Stimulated activated CD4-positive, alpha-beta T cell treated with anti-CD3 and anti-CD28 coated beads, Interleukin-2, amount 100 ng/mL, for 48 hours (primary cell): Measurements from ENCODE around the gene RAB22A.
"Not testable (repeated sequence)": the region's sequence is repeated elsewhere in the genome, so short reads cannot be mapped to it uniquely, and the experiment has no call there.

Experiments used
- DNase-seq, 2 donors: peaks; one replicate each; pipeline ENCODE4 v3.0.0-alpha.2; 2020

The RAB22A gene

DNA sequence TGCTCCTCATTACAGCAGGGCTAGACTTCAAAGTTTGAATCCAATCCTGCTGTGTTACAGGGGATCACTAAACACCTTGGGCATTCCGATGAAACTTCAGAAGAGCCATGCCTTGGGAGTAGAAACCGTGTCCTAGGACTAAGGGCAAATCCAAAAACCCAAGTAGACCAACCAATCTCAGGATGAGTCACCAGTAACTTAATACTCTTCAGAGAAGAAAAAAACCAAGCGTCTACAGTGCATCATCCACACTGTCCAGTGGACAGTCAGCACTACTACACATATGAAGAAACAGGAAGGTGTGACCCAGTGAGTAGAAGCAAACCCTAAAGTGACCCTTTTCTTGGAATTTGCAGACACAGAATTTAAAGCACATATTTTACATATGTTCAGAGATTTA is 40.1 kb downstream of the RAB22A start:
- DNase-seq, result no peak

DNA sequence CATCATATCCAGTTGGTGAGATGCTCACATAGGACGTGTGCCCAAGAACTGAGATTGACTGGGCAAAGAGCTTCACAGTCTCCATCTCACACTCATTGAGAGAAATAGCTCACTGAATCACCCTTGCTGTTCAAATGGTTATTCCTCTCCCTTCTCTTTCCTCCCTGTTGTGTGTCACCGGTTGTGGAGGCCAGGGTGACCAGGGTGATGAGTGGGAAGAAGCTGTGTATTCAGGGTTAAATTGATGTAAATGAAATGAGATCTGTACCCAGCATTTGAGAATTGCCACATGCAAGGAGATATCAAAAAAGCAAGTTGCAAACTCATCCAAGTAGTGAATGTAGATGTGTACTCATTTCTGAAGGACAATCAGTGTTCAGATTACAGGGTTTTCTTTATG is 43.0 kb downstream of the RAB22A start:
- peak in 1 of 2 donors; percentile 10 for DNase-seq

DNA sequence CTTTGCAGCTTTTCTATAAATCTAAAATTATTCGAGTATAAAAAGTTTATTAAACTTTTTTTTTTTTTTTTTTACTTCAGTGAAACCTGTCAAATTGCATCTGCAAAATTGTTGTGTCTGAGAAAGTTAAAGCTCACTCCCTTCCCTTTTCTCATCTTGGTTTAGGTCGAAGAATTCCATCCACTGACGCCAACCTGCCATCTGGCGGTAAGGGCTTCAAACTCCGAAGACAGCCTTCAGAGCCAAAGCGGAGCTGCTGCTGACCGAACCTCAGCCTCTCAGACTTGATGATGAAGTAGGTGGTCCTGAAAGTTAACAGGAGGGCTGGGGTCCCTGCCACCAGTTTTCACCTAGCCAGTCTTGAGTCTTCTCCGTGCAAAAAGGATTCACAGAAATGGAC is 49.9 kb downstream of the RAB22A start:
- DNase-seq, result no peak

DNA sequence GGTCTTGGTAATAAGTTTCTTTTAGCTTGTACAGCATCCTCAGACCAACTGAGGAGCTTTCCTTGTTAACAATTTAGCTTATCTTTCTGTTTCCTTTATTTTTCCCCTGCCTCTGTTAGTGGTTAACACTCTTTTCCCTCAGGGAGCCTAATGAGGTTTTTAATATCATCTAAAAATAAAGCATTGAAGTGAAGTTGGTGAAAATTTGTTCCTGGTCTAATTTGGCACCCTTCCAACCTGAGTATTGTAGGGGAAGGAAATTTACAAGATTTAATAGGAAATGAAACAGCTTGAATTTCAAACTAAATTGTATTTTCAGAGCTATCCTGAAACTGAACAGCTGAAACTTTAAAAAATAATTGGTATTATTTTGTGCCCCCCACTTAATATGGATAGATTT is 51.4 kb downstream of the RAB22A start:
- no peak for DNase-seq

DNA sequence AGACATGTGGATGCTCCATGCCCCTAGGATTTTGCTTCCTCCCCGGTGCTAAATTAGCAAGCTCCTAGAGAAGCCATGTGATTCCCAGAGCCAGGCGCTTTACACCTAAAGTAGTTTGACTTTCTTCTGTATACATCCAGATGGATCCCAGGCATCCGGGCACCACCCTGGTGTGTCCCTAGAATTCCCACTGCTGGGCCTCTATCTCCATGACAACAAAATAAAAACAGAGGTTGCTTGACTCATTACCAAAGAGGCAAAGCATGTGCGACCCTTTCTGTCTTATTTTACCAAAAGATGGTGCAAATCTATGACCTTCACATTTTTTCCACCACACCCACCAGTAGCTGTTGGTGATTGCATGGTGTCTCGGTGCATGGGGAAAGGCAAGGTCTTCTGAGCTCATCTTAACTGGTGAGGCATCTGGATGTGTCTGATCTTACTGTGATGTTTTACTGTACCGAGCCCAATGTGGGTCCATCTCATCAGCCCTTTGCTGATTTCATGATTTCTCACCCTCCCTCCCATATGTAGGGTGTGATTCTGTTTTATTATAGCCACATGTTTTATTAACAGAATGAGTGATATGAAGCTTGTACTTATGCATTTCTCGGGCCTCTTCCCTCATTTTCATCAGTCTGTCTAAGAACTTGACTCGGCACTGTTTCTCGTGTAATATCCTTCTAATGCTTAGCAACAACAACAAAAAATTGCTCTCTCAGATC is 52.1 kb downstream of the RAB22A start:
- no peak for DNase-seq

DNA sequence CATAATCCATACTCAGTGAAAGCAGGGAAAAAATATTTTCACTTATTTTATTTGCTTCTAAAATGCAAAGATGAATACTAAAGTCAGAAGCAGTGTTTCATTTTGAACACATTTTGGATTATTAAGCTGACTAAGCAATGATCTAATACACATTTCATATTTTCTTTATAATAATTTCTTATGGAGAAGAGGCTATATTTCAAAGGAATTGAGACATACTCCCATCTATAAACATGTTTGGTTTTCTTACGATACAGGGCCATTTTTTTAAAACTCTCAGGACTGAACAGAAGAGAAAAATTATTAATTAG is 52.6 kb downstream of the RAB22A start:
- no peak for DNase-seq

DNA sequence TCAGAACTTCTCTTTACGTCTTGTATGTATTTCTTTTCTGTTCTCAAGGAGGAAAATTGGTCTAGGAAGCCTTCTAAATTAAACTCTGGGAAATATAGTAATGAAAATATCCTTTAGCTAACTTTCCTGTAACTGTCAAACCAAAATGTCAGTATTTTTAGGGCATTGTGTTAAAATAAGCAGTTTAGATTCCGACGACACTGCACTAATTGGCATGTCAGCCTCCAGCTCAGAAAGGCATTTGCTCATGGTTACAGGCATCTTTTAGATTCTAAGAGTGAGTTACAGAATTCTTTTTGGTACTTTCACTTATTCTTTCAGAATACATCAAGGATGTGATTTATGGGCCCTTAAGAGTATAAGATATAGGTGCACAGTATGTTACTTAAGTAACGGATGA is 53.5 kb downstream of the RAB22A start:
- no peak for DNase-seq

DNA sequence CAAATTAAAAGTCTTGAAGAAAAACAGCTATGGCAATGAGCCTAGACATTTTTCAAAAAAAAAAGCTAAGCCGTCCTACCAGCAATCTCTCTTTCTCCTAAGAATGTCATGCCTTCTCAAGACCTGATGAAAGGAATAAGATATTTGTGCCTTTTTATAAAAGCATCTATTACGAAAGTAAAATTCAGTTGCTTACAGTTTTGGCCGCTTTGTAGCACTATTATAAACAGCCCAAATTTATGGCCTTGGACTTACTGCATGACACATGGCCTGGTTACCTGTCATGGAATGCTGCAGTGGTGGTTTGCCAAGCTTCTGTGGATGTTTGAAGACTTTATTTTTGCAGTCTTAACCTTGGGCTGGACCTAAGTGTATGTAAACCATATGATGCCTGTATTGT is 57.4 kb downstream of the RAB22A start:
- no peak for DNase-seq

DNA sequence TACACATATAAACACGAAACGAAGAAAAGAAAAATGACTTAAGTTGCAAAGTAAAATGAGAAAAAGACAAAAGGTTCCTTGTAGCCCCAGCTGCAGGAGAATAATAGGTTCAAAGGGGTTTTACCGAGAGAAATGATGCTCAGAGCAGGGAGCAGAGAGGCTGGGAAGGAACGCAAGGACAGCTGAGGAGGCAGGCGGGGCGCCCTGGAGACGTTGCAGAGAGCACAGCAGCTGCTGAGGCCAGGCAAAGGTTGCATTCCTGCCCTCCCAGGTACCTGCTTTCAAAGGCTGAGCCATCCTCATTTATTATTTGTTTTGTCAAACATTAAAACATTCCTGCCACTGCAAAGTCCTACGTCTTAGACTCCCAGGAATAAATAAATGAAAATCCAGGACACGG is 63.3 kb downstream of the RAB22A start:
- DNase-seq, result no peak

DNA sequence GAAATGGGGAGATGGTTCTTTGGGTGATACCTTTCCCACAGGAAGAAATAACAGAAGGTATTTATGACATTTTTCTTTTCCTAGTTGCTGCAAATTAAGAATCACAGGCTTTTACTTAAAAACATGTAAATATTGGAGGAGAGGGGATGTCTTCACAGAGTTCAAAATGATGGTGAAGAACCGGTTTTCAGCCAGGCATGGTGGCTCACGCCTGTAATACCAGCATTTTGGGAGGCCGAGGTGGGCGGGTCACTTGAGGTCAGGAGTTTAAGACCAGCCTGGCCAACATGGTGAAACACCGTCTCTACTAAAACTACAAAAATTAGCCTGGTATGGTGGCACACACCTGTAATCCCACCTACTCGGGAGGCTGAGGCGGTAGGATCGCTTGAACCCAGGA is 63.8 kb downstream of the RAB22A start:
- DNase-seq, result not testable (repeated sequence)

DNA sequence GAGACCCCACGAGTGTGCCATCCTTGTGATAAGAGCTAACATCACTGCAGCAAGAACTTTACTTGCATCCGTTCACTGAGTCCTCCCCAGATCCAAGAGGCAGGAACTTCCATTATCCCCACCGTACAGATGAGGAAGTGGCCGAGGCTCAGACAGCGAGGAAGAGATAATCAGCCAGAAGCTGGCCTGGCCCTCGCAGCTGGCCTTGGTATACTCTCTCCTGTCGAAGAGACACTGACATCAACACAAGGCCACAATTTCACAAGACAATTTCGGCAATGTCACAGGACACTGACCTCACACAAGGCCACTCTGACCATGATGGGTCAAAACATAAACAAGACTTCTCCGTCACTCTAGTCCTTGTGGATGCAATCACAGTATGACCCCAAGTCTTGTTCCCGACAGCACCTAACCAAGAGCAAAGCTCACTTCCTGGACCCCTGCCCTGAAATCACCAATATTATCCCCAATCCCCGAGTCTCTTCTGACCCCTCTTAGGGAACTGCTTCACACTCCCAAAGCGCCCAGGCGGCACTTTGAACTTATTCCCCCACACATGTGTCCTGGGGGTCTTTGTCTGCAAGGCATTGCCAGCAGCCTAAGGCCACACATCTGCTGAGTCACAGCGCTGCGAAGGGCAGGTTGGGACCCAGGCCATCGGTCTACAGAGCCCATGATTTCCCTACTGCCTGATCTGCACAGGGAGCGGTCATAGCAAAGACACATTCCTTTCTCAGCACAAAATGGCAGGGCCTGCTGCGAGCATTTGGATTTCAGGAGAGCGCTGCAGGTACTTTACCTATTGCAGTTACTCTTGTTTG is 64.7 kb downstream of the RAB22A start:
- DNase-seq, result no peak

DNA sequence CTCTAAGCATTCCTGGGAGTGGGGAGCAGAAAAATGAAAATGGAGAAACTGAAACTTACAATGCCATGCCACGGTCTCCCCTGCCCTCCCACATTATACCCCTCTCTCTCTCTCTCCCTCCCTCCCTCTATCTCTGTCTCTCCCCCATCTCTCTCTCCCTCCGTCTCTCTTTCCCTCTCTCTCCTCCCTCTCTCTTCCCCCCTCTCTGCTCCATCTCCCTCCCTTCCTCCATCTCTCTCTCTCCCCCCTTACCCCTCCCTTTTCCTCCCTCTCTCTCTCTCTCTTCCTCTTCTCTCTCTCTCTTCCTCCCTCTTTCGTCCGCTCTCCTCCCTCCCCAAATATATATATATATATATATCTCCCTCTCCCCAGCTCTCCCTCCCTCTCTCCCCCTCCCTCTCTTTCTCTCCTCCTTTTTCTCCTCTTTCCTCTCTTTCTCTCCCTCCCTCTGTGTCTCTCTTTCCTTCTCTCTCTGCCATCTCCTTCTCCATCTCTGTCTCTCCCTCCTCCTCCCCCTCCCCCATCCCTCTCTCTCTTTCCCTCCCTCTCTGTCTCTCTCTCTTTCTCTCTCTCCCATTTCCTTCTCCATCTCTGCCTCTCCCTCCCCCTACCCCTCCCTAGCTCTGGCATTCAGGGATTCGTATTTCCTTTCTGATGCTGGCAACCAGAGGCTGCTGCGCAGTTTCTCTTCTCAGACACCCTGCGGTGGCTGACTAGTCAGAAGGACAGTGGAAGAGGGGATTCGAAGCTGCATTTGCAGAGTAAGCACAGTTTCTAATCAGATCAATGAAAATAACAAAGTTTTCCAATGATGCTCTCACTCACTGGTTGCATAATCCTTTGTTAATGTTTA is 65.6 kb downstream of the RAB22A start:
- DNase-seq, result no peak

DNA sequence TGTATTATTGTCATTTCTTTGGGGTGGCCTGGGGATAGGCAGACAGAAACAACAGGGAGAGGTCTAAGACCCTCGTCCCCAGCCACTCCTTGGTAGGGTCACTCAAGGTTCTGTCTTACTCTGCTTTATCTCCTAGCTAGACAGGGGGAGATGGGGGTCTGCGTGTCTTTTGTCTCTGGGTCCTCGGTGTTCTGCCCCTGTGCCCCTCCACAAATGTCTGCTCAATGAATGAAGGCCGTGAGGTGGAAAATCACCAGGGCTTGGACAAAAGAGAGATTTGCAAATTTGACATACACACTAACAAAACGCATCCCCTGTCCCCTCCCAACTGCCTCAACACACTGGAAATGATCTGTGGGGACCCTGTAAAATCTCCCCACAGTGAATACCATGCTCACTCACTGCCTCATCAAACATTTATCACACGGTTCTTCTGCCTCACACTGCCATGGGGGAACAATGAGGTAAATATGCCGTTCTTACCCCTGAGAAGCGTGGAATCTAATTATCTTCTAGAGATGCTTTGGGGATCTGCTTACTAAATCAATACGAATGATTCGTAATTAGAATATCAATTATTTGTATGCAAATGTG is 66.3 kb downstream of the RAB22A start:
- no peak for DNase-seq

DNA sequence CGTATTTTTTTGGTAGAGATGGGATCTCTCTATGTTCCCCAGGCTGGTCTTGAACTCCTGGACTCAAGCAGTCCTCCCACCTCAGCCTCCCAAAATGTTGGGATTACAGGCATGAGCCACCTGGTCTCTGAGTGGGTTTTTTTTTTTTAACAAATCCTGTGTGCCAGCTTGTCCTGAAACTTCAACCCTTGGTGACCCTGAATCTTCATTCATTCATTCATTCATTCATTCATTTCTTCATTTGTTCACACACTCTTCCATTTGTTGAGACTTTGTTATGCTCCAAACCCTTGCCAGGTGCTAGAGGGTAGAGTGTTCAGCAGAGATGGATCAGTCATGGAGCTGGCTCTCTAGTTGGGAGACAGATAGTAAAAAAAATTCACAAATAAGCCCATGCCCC is 67.5 kb downstream of the RAB22A start:
- no peak for DNase-seq

DNA sequence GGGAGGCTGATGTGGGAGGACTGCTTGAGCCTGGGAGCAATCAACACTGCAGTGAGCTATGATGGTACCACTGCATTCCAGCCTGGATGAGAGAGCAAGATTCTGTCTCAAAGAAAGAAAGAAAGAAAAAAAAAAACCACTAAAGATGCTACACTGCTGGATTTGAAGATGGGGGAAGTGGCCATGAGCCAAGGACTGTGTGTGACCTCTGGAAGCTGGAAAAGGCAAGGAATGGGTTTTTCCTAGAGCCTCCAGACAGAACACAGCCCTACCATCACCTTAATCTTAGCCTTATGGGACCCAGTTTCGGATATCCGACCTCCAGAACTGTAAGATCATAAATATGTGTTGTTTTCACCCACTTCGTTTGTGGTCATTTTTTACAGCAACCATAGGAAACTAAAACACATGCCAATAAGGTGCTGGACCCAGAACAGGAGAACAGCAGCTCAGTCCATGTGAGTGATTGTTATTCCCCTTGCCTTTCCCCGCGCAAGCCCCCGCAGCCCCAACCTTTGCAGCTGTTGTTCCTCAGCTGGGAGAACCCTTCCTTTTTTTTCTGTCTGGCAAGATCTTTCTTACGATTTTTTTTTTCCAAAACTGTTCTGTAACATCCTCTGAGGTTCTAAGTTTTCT is 68.4 kb downstream of the RAB22A start:
- DNase-seq, result no peak

DNA sequence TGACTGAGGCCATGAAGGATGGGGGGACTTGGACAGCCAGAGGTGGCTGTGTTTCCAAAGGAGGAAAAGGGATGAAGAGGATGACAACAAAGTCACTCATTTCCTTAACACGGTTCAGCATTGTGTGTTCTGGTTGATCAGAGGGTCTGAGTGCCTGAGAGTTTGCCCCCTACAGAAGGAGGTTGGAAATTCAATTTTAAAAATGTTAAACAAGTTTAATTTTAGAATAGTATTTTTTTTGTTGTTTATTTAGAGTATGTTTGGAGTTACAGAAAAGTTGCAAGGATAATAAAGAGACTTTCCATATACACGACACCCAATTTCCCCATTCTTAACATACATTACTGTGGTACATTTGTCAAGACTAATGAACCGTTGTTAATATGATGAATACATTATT is 69.2 kb downstream of the RAB22A start:
- no peak for DNase-seq

DNA sequence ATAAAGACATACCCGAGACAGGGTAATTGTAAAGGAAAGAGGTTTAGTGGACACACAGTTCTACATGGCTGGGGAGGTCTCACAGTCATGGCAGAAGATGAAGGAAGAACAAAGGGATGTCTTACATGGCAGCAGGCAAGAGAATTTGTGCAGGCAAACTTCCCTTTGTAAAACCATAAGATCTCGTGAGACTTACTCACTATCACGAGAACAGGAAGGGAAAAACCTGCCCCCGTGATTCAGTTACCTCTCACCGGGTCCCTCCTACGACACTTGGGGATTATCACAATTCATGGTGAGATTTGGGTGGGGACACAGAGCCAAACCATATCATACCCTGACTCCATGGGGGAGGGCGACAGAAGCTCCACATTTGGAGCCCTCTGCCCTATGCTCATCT is 72.1 kb downstream of the RAB22A start:
- no peak for DNase-seq

DNA sequence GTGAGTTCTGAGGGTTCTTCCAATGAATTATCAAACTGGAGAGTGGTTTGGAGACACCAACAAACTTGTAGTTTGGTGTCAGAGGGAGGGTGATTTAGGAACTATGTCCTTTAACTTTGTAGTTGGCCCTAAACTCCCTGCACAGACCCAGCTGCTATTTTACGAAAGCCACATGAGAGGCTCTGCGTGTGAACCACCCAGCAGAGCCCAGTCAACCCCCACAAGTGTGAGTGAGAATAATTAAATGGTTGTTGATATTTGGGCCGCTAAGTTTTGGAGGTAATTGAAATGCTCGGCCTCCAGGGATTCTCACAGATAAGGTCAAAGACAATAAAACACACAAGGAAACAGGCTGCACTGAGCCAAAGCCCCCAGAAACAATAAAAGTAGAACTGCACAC is 72.6 kb downstream of the RAB22A start:
- no peak for DNase-seq

DNA sequence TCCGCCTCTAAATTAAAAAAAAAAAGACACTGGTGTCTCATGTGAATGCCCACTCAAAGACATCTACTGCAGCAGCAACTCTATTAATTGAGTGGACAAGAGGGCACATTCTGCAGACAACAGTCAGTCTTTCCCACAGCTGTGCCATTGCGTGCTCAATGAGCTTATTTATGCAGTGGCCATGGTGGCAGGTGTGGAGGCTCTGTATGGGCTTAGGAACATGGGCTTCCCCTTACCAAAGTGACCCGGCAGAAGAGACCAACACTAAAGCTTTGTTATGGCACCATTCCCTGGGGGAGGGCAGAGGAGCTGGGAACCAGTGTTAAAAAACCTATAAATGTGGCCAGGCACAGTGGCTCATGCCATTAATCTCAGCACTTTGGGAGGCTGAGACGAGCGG is 75.3 kb downstream of the RAB22A start:
- no peak for DNase-seq

DNA sequence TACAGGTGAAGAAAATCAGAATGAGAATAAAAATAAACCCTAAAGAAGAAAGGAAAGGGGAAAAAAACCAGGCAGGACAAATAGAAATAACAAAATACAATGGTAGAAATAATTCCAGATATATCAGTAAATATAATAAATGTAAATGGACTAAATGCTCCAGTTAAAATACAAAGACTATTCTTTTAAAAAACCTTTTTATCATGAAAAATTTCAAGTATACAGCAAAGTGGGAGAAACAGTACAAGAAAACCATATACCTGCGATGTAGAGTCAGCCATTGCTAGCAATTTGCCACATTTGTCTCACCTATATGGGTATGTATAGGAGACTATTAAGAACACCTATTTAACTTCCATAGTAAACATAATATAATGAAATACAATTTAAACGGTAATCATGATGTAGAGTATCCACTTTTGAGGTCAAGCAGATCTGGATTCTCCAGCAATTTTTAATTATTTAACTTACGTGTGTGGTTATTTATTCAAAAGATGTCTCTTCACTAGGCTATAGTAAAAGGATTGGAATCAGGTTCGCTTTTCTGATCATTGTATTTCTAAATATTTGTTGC is 78.6 kb downstream of the RAB22A start:
- no peak for DNase-seq

DNA sequence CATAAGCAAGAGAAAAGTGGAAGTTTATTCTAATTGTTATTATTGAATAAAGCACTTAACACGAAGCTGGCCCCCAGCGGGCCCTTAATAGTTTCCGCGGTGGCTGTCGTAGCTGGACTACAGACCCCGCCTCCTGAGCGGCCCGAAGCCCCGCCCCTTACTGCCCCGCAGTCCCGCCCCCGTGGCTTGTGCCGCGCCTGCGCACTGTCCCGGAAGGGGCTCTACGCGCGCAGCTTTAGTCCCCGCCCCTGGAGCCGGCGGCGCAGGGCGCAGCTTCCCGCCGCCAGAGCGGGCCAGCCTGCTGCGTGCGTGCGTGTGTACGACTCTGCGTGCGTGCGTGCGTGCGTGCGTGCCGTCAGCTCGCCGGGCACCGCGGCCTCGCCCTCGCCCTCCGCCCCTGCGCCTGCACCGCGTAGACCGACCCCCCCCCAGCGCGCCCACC is 79.4 kb downstream of the RAB22A start, which contains the start of gene VAPB:
Gene VAPB (plus strand): TSS at position 348 of the 442 bp plus-strand sequence. CDS start 231 bp downstream, outside the sequence.
- peak; percentile 98 to 99 for DNase-seq

DNA sequence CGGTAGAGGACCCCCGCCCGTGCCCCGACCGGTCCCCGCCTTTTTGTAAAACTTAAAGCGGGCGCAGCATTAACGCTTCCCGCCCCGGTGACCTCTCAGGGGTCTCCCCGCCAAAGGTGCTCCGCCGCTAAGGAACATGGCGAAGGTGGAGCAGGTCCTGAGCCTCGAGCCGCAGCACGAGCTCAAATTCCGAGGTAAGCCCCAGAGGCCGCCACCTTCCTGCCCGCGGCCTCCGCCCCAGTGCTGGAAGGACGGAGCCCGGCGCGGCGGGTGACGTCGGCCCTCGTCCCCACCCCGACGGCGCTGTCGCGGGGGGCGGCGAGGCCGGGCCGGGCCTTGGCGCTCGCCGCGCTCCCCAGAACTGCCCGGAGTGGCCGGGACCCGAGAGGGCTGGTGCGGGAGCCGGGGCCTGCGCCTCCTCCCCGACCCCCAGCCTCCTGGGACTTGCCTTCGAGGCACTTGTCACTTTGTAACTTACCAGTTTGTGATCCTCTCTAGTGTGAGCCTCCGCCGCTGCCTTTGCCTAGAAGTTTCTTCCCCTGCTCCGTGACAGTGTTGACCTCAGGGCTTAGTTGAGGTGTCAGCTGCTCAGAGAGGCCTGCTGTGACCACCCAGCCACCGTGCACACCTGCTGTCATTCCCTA is 79.9 kb downstream of the RAB22A start:
- no peak for DNase-seq
